Measurements from ENCODE around the gene ABCG2.
"Not testable (repeated sequence)": the region's sequence is repeated elsewhere in the genome, so short reads cannot be mapped to it uniquely, and the experiment has no call there.

The ABCG2 gene

GRCh38 chr4:88115587-88115986 is 42.9 kb downstream of the ABCG2 start:
- FAIRE-seq (no peak), DNase-seq (ENCODE audit: low spot score) (no peak)

- FAIRE-seq (no peak), DNase-seq (ENCODE audit: low spot score) (no peak)
Observed at GRCh38 chr4:88112856-88113255, 45.6 kb downstream of the ABCG2 start.

GRCh38 chr4:88110826-88111225 is 47.6 kb downstream of the ABCG2 start:
- no peak for DNase-seq (ENCODE audit: low spot score)
- no peak for FAIRE-seq

GRCh38 chr4:88109123-88109881 is 49.1 kb downstream of the ABCG2 start:
- no peak for DNase-seq (ENCODE audit: low spot score)
- no peak for FAIRE-seq

DNA sequence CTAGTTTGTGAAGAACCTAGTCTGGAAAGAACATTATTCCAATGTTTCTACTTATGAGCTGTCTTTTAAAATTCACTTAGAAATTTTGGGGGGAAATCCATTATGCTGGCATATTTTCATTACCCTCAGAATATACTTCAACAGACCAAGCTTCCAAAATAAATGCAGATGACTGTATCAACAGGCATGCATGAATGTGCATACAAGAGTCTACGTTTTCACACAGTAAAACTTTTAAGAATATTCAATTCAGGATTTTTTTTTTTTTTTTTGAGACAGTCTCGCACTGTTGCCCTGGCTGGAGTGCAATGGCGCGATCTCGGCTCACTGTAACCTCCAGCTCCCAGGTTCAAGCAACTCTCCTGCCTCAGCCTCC is 49.7 kb downstream of the ABCG2 start:
- FAIRE-seq (no peak), DNase-seq (ENCODE audit: low spot score) (no peak)

DNA sequence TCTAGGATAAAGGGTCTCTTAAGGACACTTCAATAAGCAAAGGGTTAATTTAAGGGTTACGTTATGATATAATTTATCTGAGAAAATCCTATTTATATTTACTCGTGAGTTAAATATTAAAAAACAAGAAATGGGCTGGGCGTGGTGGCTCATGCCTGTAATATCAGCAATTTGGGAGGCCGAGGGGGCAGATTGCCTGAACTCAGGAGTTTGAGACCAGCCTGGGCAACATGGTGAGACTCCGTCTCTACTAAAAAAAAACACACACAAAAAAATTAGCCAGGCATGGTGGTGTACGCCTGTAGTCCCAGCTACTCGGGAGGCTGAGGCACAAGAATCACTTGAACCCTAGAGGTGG is 50.4 kb downstream of the ABCG2 start:
- DNase-seq (ENCODE audit: low spot score); FAIRE-seq: not testable (repeated sequence)

GRCh38 chr4:88107406-88108107 is 50.9 kb downstream of the ABCG2 start:
- DNase-seq (ENCODE audit: low spot score) (no peak), FAIRE-seq (no peak)

DNA sequence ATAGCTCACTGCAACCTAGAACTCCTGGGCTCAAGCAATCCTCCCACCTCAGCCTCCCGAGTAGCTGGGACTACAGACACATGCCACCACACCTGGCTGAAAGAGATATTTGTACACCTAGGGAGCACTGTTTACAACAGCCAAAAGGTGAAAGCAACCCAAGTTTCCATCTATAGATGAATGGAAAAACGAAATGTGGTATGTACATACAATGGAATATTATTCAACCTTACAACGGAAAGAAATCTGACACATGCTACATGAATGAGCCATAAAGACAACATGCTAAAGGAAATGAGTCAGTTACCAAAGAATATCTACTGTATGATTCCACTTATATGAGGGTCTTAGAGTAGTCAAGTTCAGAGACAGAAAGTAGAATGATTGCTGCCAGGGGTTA is 52.2 kb downstream of the ABCG2 start:
- DNase-seq (ENCODE audit: low spot score), result no peak

DNA sequence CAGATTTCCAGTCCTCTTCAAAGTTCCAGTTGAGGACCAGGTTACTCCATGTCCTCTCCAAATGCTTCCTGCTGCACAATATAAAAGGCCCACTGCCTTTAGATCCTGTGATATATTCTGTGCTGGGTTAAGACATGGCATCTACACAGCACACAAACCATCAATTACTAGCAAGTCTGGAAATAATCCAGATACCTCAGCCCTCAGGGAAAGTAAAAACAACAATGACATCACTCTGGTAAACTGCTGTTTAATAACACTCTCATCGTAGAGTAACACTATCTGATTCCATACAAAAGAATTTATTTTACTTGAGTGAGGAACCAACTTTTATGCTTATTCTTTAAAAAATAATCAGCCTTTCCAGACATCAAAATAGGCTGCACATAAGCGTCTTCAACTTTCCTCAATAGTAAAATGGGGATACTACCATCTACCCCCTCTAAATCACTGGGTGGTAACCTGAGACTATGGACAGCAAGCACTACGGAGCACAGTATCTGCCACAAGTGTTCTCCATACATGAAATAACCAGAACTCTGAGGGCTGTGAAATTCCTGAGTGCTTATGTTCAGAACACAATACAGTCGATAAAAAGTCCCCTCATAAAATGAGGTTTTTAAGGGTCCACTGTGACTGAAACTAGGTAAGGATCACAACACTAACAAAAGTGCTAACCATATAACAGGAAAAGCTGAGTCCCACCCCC is 53.4 kb downstream of the ABCG2 start:
- no peak for FAIRE-seq

More for the DNA sequence above, 52.2 kb downstream of the ABCG2 start:
- no peak for FAIRE-seq

GRCh38 chr4:88102026-88102425 is 56.4 kb downstream of the ABCG2 start:
- FAIRE-seq (no peak), DNase-seq (ENCODE audit: low spot score) (no peak)

More for the DNA sequence above, 53.4 kb downstream of the ABCG2 start:
- peak; percentile 32 for DNase-seq (ENCODE audit: low spot score)

- DNase-seq (ENCODE audit: low spot score) (no peak), FAIRE-seq (no peak)
Observed at GRCh38 chr4:88101165-88101564, 57.3 kb downstream of the ABCG2 start.

- DNase-seq (ENCODE audit: low spot score) (no peak), FAIRE-seq (no peak)
Observed at GRCh38 chr4:88098993-88099752, 59.3 kb downstream of the ABCG2 start.

DNA sequence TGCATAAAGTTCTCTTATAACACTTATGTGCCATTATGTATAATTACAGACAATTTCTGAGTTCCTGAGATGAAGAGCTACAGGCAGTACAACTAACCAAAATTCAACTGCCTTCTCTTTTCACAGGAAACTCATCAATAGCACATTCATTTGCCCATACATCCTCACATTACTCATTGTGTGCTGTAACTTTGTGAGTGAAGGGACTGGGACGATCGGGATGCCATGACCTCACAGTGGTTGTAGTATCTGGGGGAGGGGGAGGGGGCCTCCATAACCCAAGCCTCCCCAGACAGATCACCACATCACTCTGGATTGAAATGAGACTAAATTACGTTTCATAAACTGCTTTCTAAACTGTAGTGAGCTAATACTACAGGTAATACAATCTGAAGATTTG is 60.7 kb downstream of the ABCG2 start:
- DNase-seq (ENCODE audit: low spot score) (no peak), FAIRE-seq (no peak)

- FAIRE-seq (peak; percentile 27), DNase-seq (ENCODE audit: low spot score) (no peak)
Observed at GRCh38 chr4:88097301-88097700, 61.1 kb downstream of the ABCG2 start.

GRCh38 chr4:88093874-88094273 is 64.6 kb downstream of the ABCG2 start:
- FAIRE-seq, result no peak
- no peak for DNase-seq (ENCODE audit: low spot score)

DNA sequence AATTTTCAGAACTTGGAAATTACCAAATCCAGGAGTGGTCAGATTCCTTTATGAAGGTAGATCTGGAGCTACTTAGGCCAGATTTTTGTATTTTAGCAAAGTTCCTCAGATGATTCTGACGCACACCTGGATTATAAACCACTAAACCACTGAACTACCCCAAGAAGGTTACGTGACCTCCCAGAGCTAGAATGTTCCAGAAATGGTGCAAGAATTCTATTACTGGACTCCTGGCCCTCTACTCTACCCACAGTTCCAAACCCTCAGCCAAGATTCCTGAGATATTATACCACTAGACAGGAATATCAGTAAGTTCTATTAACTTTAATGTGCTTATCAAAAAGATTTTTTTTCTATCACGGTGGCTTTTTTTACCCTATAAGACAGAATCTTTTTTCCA is 67.1 kb downstream of the ABCG2 start:
- DNase-seq (ENCODE audit: low spot score) (no peak), FAIRE-seq (no peak)

GRCh38 chr4:88090898-88091297 is 67.5 kb downstream of the ABCG2 start:
- no peak for DNase-seq (ENCODE audit: low spot score)
- FAIRE-seq, result no peak

DNA sequence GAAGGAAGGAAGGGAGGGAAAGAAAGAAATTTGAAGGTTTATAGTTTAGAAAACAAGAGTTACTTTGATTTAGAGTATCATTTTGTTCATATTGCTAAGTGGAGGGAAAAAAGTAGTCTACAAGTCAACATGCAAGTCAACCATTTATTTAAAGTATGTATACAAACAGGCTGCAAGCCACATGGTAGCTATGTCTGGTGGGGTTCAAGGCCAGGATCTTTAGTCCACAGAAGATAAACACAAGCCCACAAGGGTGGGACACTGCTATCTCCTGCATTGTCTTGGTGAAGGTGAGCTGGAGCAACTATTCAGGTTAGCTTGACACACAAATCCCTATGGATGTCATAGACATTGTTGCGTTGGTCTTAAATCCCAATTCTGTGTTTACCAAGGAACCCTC is 71.4 kb downstream of the ABCG2 start:
- peak; percentile 50 for FAIRE-seq

GRCh38 chr4:88080626-88081025 is 77.8 kb downstream of the ABCG2 start:
- FAIRE-seq (no peak), DNase-seq (ENCODE audit: low spot score) (no peak)

More for the DNA sequence above, 71.4 kb downstream of the ABCG2 start:
- no peak for DNase-seq (ENCODE audit: low spot score)

DNA sequence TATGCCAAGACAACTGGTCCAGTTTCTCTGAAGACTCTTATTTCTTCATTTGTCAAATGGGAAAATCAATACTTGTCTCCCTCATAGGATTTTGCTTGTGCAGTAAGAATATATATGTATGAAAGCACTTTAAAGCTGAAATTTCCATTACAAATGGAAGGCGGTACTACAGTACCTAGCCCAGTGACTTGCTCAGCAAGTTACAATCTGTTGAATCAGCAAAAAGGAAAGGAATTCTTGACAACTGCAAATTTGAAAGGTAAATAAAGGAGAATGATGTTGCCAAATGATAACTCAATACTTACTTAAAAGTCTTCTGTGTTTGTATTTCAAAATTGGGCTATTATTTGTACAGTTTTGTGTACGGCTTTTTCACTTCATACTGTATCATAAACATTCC is 79.9 kb downstream of the ABCG2 start:
- FAIRE-seq, result no peak

DNA sequence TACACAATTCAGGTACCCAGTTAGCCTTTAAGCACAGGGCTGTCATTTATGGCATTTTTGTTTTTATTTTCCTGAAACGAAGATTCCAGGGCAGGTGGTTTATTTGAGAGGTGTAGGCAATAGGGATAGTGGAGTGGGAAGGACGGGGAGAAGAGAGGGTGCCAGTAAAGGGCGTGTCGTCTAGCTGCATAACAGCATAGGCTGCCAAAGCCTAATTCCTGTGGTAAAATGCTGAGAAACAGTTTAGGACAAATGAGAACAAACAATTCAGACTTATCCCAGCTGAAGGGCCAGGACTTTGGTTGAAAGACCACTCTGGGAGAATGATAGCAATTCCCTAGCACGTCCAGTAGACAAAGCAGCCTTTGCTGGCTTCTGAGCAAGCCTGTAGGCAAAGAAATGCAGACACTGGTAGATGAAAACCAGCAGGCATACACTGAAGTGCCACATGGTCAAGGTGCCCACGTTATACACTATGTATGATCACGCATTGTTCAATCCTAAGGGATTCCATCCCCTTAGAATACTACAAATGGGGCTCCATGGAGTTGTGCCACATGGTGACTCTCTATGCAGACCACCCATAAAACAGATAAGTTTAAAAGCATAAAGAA is 80.4 kb downstream of the ABCG2 start:
- no peak for DNase-seq (ENCODE audit: low spot score)
- FAIRE-seq, result no peak

More for the DNA sequence above, 79.9 kb downstream of the ABCG2 start:
- DNase-seq (ENCODE audit: low spot score), result no peak

All from urothelium cell line (cell line).